GM12875 (cell line): ENCODE data around the gene PLCG2.
A peak's percentile ranks its signal among the peaks of the same experiment; 100 is the strongest.
"Not testable (repeated sequence)": the region's sequence is repeated elsewhere in the genome, so short reads cannot be mapped to it uniquely, and the experiment has no call there.

Source experiments
- H3K4me3 ChIP-seq: one replicate; pipeline ENCODE4 v1.5.1; 2011; ENCODE audit warnings: low read depth, low read length, control low read depth
- TF ChIP-seq, protein P1 (sequence below): IDR thresholded peaks from 2 replicates; pipeline ENCODE4 v1.5.1; 2011; ENCODE audit warnings: low read depth, mild to moderate bottlenecking, control low read depth, inconsistent platforms, low read length, moderate library complexity, borderline replicate concordance; ENCODE audit not compliant: insufficient read depth

PLCG2 gene

GRCh38 chr16:81869326-81869725, 90.2 kb downstream of the PLCG2 start:
- no peak overlapping the region for H3K4me3 ChIP-seq
- TF ChIP-seq, protein P1, sequence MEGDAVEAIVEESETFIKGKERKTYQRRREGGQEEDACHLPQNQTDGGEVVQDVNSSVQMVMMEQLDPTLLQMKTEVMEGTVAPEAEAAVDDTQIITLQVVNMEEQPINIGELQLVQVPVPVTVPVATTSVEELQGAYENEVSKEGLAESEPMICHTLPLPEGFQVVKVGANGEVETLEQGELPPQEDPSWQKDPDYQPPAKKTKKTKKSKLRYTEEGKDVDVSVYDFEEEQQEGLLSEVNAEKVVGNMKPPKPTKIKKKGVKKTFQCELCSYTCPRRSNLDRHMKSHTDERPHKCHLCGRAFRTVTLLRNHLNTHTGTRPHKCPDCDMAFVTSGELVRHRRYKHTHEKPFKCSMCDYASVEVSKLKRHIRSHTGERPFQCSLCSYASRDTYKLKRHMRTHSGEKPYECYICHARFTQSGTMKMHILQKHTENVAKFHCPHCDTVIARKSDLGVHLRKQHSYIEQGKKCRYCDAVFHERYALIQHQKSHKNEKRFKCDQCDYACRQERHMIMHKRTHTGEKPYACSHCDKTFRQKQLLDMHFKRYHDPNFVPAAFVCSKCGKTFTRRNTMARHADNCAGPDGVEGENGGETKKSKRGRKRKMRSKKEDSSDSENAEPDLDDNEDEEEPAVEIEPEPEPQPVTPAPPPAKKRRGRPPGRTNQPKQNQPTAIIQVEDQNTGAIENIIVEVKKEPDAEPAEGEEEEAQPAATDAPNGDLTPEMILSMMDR: no peak

- TF ChIP-seq, protein P1: no peak
- H3K4me3 ChIP-seq: no peak overlapping the region
Observed at GRCh38 chr16:81873206-81873605, 94.1 kb downstream of the PLCG2 start.

GRCh38 chr16:81873843-81874752, 95.0 kb downstream of the PLCG2 start:
- TF ChIP-seq, protein P1: peak; percentile 66; the same call in 1 of the 2 replicates
- no peak overlapping the region for H3K4me3 ChIP-seq

GRCh38 chr16:81875461-81875860, 96.4 kb downstream of the PLCG2 start:
- TF ChIP-seq, protein P1: no peak
- no peak overlapping the region for H3K4me3 ChIP-seq

DNA sequence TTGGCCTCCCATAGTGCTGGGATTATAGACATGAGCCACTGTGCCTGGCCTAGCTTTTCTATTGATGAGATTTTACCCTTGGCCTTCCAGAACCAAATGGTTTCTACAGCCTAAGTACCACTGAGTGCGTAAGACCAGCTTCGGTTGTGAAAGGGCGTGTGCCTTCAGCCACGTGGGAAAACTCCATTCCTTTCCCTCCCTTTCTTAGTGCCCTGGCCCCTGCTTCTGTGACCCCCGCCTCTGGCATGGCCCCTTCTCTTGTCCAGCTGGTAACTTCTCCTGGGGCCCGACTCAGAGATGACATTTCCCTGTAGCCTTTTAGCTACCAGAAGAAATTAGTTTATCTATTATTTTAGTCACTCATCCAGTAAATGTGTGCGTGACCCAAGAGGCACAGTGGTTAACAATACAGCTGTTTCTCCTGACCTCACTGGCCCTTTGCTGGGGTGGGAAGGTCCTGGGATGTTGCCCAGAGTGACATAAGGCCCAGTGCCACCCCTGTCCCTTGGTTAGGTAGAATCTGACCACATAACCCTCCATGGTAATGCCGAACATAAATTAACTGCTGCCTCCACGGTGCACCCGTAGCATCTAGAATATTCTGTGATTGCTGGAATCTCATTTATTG, 97.3 kb downstream of the PLCG2 start:
- TF ChIP-seq, protein P1: no peak

DNA sequence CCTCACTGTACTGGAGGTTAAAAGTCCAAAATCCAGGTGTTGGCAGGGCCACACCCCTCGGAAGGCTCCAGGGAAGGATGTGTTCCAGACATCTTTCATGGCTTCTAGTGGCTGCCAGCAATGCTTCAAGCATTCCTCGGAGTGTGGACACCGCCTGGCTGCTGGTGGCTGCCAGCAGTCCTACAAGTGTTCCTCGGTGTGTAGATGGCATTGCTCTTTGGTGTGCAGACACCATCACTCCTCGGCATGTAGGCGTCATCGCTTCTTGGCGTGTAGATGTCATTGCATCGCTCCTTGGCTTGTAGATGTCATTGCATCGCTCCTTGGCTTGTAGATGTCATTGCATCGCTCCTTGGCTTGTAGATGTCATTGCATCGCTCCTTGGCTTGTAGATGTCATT, 98.4 kb downstream of the PLCG2 start:
- H3K4me3 ChIP-seq: not testable (repeated sequence)

More for the DNA sequence above, 97.3 kb downstream of the PLCG2 start:
- no peak overlapping the region for H3K4me3 ChIP-seq

GRCh38 chr16:81878529-81878928, 99.4 kb downstream of the PLCG2 start:
- H3K4me3 ChIP-seq: no peak overlapping the region
- TF ChIP-seq, protein P1: no peak
